Measurements from ENCODE around the gene MYO5B. TPM values are rescaled to one million over a fixed set of nuclear protein-coding genes. Genes with fewer than 3 reads are reported as not detected.
"Not testable (repeated sequence)": the region's sequence is repeated elsewhere in the genome, so short reads cannot be mapped to it uniquely, and the experiment has no call there.

The MYO5B gene
- total RNA-seq, 1 donor from 2014 or later, result 0.27 TPM

DNA sequence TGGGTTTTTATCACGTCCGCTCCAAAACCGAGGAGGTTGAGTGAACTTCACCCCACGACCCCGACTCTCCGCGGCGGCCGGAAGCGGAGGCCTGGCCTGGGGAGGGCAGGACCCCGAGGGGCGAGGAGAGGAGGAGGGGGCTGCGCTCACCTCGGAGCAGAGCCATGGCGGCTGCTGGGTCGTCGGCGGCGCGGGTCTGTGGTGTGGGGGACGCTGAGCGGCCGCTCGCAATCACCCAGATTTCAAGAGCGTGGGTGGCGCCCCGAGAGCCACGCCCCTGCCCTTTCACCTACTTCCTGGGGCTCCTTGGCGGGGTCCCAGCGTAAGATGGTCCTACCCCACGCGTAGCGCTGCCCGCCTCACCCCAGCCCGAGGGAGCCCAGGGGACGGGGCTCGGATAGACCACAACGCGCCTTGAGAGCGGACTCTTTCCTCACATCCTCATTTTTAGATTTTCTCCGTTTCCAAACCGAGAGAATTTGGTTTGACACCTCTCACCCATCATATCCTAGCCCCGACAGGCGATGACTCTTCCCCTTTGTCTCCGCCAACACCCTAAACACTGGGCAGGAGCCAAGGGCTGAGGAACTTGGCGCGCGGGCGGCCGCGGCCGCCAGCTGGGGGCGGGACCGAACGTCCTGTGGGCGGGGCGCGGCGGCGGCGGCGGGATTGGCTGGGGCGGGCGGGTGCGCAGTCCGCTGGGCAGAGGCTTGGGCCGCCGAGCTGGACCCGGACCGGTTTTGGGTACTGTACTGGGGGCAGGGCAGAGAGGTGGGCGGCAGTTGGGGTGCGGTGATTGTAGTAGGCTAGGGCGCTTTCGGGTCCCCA is 381.4 kb downstream of the MYO5B start, which contains the start of gene ACAA2:
ACAA2 (minus strand) TSS at position 215 of the 828 bp plus-strand sequence; CDS start at position 166, 49 bp downstream.
- intact Hi-C loops (cut with micrococcal nuclease), result loop anchor here (1.0 to 5.0 kb wide), 14 partner anchors 25 to 1883 kb away; partner anchors contain the start of genes C18orf32, CTIF, CXXC1 and ME2

DNA sequence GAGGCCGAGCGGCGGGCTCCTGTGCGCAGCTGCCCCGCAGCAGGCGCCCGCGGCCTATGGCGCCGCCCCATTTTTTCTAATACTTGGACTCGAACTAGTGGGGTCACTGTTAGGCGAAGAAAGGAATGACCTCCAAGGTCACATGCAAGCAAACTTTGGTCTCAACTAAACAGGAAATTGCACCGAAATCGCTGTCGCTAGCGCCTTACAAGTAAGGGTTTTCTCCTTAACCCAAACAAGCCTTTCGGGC is 382.0 kb downstream of the MYO5B start:
- intact Hi-C loops (cut with micrococcal nuclease), result loop anchor here (1.0 to 5.0 kb wide), 11 partner anchors 25 to 1384 kb away; partner anchors contain the start of genes C18orf32, CTIF, ME2 and MEX3C

DNA sequence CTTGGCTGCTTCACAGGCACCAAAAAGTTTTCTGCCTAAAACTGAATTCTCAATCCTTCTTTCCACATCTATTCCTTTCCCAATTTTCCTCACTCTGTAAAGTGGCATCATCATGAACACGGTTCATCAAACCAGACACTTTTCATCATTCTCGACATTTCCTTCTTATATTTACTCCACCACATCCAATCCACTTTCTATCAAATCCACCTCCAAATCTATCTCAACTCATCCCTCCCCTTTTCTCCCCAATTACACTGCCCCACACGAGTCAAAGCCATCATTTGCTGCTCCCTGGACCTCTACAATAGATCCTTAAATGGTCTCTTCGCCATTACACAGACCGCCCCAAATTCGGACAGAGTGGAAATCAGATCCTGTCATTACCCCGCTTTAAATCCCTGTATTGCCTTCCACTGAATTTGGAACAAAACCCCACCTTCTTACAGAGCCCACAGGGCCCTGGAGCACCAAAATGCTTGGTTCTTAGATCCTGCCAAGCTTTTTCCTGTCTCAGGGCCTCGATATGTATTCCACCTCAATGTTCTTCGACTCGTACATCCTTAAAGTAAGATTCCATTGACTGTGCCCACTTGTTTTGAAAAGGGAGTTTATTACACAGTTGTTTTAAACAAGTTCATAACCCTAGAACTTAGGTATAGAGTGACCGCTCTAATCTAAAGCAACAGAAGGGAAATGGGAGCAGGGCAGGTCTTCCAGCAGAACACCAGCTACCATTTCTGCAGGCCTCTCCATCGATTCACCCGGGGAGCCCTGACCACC is 382.5 kb downstream of the MYO5B start:
- intact Hi-C loops (cut with micrococcal nuclease), result loop anchor here (1.0 to 5.0 kb wide), 12 partner anchors 8 to 1385 kb away; partner anchors contain the start of genes C18orf32, CTIF, ME2 and MEX3C

DNA sequence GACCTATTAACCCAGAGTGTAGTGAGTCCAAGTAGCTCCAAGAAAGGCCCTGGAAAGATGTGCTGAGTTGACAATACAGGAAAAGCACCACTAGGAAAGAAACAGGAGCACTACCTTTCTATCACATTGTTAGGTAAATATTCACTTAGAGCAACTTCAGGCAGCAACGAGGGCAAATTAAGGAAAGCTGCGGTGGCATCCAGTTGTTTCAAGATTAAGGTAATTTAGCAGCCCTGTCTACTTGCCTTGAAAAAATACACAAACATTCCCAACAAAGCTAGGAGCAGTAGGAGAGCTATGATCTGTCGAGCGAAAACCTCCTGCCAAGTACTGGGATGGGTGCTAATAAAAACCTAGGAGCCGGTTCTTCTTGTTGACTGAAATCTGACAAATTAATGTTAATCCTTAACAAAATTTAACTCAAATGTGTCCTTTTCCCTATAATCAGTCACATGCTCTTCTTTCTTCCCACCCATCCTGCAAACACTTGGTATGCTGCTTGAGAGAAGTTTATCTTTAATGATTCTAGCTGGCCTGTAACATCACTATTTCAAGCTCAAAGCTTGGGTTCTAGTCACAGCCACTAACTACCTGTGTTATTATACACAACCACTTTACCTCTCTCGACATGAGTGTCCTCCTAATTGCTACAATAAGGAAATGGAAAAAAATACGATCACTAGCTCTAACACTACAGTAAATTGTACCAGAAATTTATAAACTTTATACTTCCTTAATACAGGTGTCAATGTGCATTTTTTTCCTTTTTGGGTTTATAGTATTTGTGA is 383.6 kb downstream of the MYO5B start:
- intact Hi-C loops (cut with micrococcal nuclease), result loop anchor here (5.0 kb wide), 5 partner anchors 496 to 1386 kb away; partner anchors contain the start of genes ME2, MEX3C and SMAD4

DNA sequence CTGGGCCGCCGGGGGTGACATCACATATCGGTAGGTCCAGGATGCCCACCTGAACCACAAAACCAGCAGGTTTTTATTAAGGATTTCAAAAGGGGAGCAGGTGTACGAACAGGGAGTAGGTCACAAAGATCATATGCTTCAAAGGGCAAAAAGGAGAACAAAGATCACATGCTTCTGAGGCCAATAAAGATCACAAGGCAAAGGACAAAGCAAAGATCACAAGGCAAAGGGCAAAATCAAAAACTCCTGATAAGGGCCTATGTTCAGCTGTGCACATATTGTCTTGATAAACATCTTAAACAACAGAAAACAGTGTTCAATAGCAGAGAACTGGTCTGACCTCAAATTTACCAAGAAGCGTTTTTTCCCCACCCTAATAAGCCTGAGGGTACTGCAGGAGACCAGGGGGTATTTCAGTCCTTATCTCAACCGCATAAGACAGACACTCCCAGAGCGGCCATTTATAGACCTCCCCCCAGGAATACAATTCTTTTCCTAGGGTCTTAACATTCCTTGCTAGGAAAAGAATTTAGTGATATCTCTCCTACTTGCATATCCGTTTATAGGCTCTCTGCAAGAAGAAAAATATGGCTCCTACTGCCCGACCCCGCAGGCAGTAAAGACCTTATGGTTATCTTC is 386.3 kb downstream of the MYO5B start:
- intact Hi-C loops (cut with micrococcal nuclease), result not testable (repeated sequence)

DNA sequence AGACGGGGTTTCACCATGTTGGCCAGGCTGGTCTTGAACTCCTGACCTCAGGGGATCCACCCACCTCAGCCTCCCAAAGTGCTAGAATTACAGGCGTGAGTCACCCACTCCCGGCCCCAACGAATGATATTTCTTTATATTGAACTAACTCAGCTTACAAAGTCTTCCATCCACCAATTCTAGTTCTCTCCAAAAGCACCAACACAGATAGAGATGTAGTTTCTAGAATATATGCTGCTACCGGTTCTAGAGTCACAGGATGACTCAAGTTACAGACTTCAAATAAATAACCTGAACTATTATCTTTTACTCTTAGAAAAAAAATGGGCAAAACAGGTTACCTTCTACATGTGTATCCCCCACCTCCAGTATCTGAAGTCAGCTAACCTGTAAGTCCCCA is 390.9 kb downstream of the MYO5B start:
- intact Hi-C loops (cut with micrococcal nuclease), result no loop called here

DNA sequence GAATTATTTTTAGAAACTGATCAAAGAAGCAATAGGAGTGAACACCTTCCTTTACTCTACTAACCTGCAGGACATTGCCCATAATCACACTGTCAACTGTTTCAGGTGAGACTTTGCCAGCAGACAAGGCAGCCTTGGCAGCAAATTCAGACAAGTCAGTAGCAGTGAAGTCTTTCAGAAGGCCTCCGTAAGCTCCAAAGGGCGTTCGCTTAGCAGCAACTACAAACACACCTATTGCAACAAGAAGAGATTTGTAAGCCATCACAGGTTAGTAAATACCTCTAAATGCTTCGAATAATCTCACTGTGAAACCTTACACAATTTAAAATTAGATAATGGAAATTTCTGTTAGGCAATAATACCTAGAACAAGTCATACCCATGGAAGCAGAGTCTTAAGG is 392.3 kb downstream of the MYO5B start:
- intact Hi-C loops (cut with micrococcal nuclease), result no loop called here

DNA sequence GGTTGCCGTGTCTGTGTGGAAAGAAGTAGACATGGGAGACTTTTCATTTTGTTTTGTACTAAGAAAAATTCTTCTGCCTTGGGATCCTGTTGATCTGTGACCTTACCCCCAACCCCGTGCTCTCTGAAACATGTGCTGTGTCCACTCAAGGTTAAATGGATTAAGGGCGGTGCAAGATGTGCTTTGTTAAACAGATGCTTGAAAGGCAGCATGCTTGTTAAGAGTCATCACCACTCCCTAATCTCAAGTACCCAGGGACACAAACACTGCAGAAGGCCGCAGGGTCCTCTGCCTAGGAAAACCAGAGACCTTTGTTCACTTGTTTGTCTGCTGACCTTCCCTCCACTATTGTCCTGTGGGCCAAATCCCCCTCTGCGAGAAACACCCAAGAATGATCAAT is 394.5 kb downstream of the MYO5B start:
- intact Hi-C loops (cut with micrococcal nuclease), result not testable (repeated sequence)

DNA sequence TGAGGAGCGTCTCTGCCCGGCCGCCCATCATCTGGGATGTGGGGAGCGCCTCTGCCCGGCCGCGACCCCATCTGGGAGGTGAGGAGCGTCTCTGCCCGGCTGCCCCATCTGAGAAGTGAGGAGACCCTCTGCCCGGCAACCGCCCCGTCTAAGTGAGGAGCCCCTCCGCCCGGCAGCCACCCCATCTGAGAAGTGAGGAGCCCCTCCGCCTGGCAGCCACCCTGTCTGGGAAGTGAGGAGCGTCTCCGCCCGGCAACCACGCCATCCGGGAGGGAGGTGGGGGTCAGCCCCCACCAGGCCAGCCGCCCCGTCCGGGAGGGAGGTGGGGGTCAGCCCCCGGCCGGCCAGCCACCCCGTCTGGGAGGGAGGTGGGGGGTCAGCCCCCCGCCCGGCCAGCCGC is 395.1 kb downstream of the MYO5B start:
- intact Hi-C loops (cut with micrococcal nuclease), result not testable (repeated sequence)

DNA sequence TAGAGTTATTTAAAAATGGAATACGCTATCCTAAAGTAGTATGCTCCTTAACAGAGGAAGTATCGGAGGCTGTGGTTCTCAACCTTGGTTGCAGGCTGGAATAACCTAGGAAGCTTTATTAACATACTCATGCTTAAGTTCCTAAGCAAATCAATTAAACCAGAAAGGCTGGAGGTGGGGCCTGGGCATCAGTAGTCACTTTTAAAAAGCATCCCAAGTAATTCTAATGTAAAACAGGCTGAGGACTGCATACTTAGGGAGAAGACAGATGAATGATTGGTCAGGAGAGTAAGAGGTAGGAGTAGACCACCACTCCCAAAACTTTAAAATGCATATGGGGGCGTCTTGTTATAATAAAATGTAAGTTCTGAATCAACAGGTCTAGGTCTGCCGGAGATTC is 396.9 kb downstream of the MYO5B start:
- intact Hi-C loops (cut with micrococcal nuclease), result no loop called here

DNA sequence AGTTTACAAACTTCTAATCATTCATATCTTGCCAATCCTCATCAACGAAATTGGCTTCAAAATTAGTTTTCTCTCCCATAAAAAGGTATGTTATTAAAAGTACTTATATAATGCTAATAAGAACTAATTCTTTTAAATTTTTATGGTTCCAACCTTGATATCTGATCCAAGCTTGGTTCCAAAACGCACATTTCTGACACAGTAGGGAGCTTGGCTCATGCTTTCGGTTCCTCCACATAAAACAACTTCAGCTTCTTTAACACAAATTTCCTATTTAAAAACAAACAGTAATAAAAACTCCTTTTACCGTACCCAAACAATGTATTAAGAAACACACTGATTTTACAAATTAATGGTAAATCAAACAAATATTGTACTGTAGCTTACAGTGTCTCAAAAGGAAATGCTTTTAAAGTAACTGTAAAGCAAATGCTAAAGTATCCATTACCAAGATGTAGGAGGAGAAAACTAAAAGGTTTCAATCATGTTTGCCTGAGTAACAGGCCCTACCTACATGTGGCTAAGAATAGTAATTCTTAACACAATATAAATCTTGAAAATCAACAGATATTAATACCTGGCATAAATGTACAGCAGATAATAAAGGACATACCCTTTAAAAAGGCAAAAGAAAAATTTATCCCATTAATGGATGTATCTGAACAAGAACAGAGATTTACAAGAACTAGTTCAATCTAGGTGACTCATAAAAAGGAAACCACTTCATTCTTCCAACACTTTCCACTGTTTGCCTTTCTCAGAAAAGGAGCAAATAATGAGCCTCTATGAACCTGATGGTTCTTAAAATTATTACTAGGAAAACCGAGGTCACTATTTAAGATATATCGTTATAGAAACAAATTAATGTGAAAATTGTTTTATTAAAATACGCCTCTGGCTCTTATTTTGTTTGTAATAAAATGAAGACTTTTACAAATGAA is 399.1 kb downstream of the MYO5B start:
- intact Hi-C loops (cut with micrococcal nuclease), result no loop called here

DNA sequence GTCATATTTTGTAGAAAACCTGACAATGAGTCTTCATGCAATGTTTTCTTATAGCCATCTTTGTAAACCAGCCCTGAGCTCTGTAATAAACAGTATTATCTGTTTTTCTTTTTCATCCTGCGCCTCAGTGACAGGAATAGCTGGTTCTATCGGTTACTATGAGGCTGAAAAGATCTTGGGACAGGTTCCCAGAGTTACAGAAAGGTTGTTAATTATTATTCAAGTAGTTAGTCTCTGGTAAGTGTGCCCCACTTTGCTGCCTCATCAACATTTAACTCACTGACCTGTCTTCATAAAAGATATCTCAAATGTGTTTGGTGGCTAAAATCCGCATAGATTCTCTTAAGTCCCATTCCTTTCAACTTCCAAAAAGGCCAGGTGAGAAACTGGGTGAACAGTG is 400.2 kb downstream of the MYO5B start:
- intact Hi-C loops (cut with micrococcal nuclease), result no loop called here

DNA sequence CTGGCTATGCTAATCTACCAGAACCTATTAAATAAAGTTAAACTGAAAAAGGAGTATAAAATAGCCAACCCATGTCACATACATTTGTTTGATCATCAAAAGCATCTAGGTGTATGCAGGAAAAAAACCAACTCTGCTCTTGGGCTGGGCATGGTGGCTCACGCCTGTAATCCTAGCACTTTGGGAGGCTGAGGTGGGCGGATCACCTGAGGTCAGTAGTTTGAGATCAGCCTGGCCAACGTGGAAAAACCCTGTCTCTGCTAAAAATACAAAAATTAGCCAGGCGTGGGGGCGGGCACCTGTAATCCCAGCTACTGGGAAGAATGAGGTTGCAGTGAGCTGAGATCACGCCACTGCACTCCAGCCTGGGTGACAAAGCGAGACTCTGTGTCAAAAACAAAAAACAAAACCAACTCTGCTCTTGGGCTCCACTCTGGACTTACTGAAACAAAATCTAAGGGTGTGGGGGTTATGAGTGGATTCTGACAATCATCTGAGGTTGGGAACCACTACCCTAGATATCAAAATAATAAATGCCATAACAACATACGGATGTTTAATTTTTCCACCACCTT is 405.3 kb downstream of the MYO5B start:
- intact Hi-C loops (cut with micrococcal nuclease), result not testable (repeated sequence)

DNA sequence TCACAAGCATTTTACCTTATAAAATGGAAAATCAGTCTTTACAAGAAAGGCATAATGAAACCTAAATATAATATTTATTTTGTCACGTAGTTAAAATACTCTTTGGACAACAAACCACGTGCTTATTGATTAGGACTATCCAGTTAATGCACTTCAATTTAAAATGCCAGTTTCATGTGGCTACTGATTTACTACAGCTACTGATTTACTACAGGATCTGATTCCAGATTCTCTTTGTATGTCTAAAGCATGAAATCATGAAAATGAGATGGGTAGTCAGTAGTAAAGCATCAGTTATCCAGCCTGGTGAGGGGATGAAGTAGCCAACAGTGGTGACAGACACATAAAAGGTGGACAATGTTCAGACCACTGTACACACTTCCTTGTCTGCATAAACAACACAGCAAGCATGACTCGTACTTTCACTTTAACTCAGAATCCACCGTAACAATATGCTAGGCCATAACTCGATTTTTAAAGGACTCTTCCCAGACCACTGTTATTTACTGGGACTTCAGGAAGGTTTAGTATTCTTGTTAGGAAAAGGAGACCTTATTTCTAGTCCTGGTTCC is 406.5 kb downstream of the MYO5B start:
- intact Hi-C loops (cut with micrococcal nuclease), result loop anchor here (1.0 kb wide), 2 partner anchors 25 to 32 kb away; partner anchors contain the start of gene ACAA2

DNA sequence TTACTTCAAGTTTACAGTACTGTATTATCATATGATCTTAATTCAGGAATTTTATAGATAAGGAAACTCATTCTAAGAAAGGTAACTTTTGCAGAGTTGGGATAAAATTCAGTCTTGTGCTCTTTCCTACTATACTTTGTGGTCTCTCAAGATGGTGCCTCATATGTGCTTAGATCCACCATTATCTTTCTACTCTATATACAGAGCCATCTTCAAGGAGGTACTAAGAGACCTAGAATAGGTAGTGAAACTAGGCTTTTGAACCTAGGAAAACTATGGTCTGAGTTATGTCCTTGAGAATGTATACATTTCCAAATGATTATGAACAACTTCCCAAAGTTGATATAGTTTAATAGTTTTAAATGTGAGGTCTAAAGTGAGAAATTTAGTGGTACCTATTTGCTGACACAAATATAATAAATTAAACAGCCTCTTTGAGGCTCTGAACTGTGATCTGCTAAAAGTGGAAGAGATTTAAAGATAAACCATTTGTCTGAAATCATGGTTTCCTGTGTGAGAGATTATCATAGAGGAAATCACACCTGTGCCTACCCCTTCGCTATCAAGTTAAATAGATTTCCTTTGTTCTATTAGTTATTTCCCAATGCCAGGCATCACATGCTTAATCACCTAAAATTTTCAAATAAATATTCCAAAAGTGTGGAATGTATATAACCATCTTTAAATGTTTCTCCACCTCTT is 408.8 kb downstream of the MYO5B start:
- intact Hi-C loops (cut with micrococcal nuclease), result loop anchor here (2.0 kb wide), 1 partner anchor 73 kb away; no protein-coding TSS in a partner anchor

DNA sequence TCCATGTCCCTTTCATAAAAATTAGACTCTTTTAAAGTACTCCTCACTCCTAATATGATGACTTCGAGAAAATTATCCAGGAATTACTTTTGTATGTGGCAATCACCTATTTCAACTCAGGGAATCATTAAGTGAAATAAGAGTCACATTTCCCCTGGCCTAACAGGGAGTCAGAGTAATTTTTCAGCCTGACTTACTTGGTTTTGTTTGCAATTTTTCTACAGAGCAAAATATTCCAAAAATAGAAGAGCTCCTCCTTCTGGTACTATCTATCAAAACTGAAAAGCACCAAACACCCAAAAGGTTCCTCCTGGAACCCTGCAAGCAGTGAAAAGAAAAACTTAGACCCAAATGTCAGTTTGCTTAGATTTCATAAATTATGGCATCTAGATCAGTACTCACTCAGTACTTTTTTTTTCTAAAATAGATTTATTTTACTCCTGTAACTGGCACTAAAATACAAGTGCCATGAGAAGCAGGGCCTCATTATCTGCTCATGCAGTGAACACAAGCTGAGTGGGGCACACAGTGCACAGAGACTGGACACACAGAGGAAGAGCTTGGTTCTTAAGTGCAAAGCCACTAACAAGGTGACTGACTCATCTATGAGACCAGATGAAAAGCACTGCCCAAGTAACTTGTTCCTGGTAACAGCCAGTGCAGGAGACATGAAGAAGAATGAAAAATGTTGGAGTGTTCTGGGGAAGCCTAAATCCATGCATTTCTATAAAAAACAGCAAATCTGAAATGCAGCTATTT is 410.3 kb downstream of the MYO5B start:
- intact Hi-C loops (cut with micrococcal nuclease), result no loop called here

DNA sequence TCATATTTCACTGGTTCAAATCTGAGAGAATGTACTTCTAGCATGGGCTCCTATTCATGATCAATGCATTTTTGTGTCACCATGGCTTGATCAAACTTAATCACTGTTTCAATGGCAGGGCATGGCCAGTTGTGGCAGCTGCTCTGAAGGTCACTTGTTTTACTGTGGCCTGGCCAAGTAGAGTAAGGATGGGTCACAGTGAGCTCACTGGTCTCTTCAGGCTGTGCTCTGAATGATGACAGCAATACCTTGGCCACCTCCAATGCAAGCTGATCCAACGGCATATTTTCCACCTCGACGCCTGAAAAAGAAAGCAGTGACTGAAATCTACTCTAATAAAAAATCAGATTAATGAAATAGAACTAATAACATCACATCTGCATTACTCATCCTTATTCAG is 411.3 kb downstream of the MYO5B start:
- intact Hi-C loops (cut with micrococcal nuclease), result not testable (repeated sequence)
